ENCODE data around the gene ATP6V1G2.

The ATP6V1G2 gene

DNA sequence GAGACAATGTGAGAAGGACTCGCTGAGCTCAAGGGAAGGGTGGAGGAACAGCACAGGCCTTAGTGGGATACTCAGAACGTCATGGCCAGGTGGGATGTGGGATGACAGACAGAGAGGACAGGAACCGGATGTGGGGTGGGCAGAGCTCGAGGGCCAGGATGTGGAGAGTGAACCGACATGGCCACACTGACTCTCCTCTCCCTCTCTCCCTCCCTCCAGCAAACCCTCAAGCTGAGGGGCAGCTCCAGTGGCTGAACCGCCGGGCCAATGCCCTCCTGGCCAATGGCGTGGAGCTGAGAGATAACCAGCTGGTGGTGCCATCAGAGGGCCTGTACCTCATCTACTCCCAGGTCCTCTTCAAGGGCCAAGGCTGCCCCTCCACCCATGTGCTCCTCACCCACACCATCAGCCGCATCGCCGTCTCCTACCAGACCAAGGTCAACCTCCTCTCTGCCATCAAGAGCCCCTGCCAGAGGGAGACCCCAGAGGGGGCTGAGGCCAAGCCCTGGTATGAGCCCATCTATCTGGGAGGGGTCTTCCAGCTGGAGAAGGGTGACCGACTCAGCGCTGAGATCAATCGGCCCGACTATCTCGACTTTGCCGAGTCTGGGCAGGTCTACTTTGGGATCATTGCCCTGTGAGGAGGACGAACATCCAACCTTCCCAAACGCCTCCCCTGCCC lies 30.6 kb upstream of the ATP6V1G2 start:
- Histone ChIP-seq H3K4me3 (ENCODE audit: low read length) (peak overlapping the region; percentile 34), H3K36me3 (ENCODE audit: control insufficient read depth, low read length) (no peaks in the 10 kb centered on the region), H3K79me2 (ENCODE audit: control insufficient read depth, low read length) (no peaks in the 10 kb centered on the region), H3K27me3 (ENCODE audit: control insufficient read depth, low read length) (peaks cover 85% of the 10 kb centered on the region), H3K4me1 (ENCODE audit: control insufficient read depth, low read length) (peaks cover 61% of the 10 kb centered on the region), H3F3A (ENCODE audit: control insufficient read depth, insufficient read depth) (peaks cover 3% of the 10 kb centered on the region; the same call in 1 of the 2 replicates), H3K9me3 (ENCODE audit: control insufficient read depth, insufficient read depth, low read length) (no peaks in the 10 kb centered on the region), H3K27ac (ENCODE audit: low read depth, low read length) (no peak overlapping the region), H3K9me2 (replicated peaks; ENCODE audit: control insufficient read depth, low read length) (no peaks in the 10 kb centered on the region), H4K20me1 (ENCODE audit: control insufficient read depth, insufficient read depth, low read depth, low read length) (no peaks in the 10 kb centered on the region), H3K4me2 (ENCODE audit: low read length) (peak overlapping the region; percentile 21)
- TF ChIP-seq EZH2phosphoT487 (IDR thresholded peaks at IDR 0.05; ENCODE audit: borderline replicate concordance, low read length): no peak
- TF ChIP-seq, protein P1, sequence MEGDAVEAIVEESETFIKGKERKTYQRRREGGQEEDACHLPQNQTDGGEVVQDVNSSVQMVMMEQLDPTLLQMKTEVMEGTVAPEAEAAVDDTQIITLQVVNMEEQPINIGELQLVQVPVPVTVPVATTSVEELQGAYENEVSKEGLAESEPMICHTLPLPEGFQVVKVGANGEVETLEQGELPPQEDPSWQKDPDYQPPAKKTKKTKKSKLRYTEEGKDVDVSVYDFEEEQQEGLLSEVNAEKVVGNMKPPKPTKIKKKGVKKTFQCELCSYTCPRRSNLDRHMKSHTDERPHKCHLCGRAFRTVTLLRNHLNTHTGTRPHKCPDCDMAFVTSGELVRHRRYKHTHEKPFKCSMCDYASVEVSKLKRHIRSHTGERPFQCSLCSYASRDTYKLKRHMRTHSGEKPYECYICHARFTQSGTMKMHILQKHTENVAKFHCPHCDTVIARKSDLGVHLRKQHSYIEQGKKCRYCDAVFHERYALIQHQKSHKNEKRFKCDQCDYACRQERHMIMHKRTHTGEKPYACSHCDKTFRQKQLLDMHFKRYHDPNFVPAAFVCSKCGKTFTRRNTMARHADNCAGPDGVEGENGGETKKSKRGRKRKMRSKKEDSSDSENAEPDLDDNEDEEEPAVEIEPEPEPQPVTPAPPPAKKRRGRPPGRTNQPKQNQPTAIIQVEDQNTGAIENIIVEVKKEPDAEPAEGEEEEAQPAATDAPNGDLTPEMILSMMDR (IDR thresholded peaks at IDR 0.05; ENCODE audit: low read depth, low read length, poor library complexity, severe bottlenecking): no peak

DNA sequence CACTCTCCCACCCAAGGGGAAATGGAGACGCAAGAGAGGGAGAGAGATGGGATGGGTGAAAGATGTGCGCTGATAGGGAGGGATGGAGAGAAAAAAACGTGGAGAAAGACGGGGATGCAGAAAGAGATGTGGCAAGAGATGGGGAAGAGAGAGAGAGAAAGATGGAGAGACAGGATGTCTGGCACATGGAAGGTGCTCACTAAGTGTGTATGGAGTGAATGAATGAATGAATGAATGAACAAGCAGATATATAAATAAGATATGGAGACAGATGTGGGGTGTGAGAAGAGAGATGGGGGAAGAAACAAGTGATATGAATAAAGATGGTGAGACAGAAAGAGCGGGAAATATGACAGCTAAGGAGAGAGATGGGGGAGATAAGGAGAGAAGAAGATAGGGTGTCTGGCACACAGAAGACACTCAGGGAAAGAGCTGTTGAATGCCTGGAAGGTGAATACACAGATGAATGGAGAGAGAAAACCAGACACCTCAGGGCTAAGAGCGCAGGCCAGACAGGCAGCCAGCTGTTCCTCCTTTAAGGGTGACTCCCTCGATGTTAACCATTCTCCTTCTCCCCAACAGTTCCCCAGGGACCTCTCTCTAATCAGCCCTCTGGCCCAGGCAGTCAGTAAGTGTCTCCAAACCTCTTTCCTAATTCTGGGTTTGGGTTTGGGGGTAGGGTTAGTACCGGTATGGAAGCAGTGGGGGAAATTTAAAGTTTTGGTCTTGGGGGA lies 29.7 kb upstream of the ATP6V1G2 start:
- Histone ChIP-seq H3F3A (ENCODE audit: control insufficient read depth, insufficient read depth) (peaks cover 3% of the 10 kb centered on the region; the same call in 1 of the 2 replicates), H3K4me3 (ENCODE audit: low read length) (peak overlapping the region; percentile 35), H3K4me2 (ENCODE audit: low read length) (peak overlapping the region; percentile 21), H3K9me2 (replicated peaks; ENCODE audit: control insufficient read depth, low read length) (no peaks in the 10 kb centered on the region), H3K79me2 (ENCODE audit: control insufficient read depth, low read length) (no peaks in the 10 kb centered on the region), H3K9me3 (ENCODE audit: control insufficient read depth, insufficient read depth, low read length) (no peaks in the 10 kb centered on the region), H3K36me3 (ENCODE audit: control insufficient read depth, low read length) (no peaks in the 10 kb centered on the region), H4K20me1 (ENCODE audit: control insufficient read depth, insufficient read depth, low read depth, low read length) (no peaks in the 10 kb centered on the region), H3K27me3 (ENCODE audit: control insufficient read depth, low read length) (peaks cover 85% of the 10 kb centered on the region), H3K4me1 (ENCODE audit: control insufficient read depth, low read length) (peaks cover 61% of the 10 kb centered on the region), H3K27ac (ENCODE audit: low read depth, low read length) (no peak overlapping the region)
- TF ChIP-seq, protein P1 (IDR thresholded peaks at IDR 0.05; ENCODE audit: low read depth, low read length, poor library complexity, severe bottlenecking): no peak
- TF ChIP-seq EZH2phosphoT487 (IDR thresholded peaks at IDR 0.05; ENCODE audit: borderline replicate concordance, low read length): no peak

DNA sequence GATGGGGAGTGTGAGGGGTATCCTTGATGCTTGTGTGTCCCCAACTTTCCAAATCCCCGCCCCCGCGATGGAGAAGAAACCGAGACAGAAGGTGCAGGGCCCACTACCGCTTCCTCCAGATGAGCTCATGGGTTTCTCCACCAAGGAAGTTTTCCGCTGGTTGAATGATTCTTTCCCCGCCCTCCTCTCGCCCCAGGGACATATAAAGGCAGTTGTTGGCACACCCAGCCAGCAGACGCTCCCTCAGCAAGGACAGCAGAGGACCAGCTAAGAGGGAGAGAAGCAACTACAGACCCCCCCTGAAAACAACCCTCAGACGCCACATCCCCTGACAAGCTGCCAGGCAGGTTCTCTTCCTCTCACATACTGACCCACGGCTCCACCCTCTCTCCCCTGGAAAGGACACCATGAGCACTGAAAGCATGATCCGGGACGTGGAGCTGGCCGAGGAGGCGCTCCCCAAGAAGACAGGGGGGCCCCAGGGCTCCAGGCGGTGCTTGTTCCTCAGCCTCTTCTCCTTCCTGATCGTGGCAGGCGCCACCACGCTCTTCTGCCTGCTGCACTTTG lies 29.0 kb upstream of the ATP6V1G2 start, which contains the start of gene TNF:
TNF (plus strand) TSS at position 231 of the 567 bp plus-strand sequence; CDS start at position 408, 177 bp downstream.
- H3K27me3 ChIP-seq (ENCODE audit: control insufficient read depth, low read length): peaks cover 82% of the 10 kb centered on the region
- no peaks in the 10 kb centered on the region for H3K9me2 ChIP-seq (replicated peaks; ENCODE audit: control insufficient read depth, low read length)
- H3K36me3 ChIP-seq (ENCODE audit: control insufficient read depth, low read length): no peaks in the 10 kb centered on the region
- H3K9me3 ChIP-seq (ENCODE audit: control insufficient read depth, insufficient read depth, low read length): no peaks in the 10 kb centered on the region
- peaks cover 7% of the 10 kb centered on the region for H3F3A ChIP-seq (ENCODE audit: control insufficient read depth, insufficient read depth)
- no peaks in the 10 kb centered on the region for H4K20me1 ChIP-seq (ENCODE audit: control insufficient read depth, insufficient read depth, low read depth, low read length)
- no peaks in the 10 kb centered on the region for H3K79me2 ChIP-seq (ENCODE audit: control insufficient read depth, low read length)
- peaks cover 60% of the 10 kb centered on the region for H3K4me1 ChIP-seq (ENCODE audit: control insufficient read depth, low read length)
- no peak within 1 kb of the TSS for H3K27ac ChIP-seq (ENCODE audit: low read depth, low read length)
- H3K4me3 ChIP-seq (ENCODE audit: low read length): peak within 1 kb of the TSS; percentile 35
- TF ChIP-seq EZH2phosphoT487 (IDR thresholded peaks at IDR 0.05; ENCODE audit: borderline replicate concordance, low read length): no peak
- TF ChIP-seq, protein P1 (IDR thresholded peaks at IDR 0.05; ENCODE audit: low read depth, low read length, poor library complexity, severe bottlenecking): no peak
- peak within 1 kb of the TSS; percentile 21 for H3K4me2 ChIP-seq (ENCODE audit: low read length)
